Loucy (cell line): ENCODE data around the gene SCYL2.

Source experiments
- H2AFZ ChIP-seq: fragments of 200-600 bp; sonication (generic); 2 replicates; pipeline ENCODE4 v1.6.0; 2016; ENCODE audit warnings: antibody characterized with exemption, mild to moderate bottlenecking, low read length, moderate library complexity
- H3F3A ChIP-seq: fragments of 200-600 bp; 2 replicates; pipeline ENCODE4 v1.6.0; 2016; ENCODE audit warnings: antibody characterized with exemption, low read depth, mild to moderate bottlenecking
- H3K27me3 ChIP-seq: fragments of 200-600 bp; sonication (generic); 2 replicates; pipeline ENCODE4 v1.6.1; 2014; ENCODE audit warnings: low read length, mild to moderate bottlenecking; ENCODE audit not compliant: insufficient read depth, poor library complexity, severe bottlenecking
- H3K36me3 ChIP-seq: fragments of 200-600 bp; sonication (generic); 2 replicates; pipeline ENCODE4 v1.6.1; 2016; ENCODE audit warnings: low read length; ENCODE audit not compliant: insufficient read depth
- H3K4me1 ChIP-seq: fragments of 200-600 bp; sonication (generic); 2 replicates; pipeline ENCODE4 v1.5.1; 2014; ENCODE audit warnings: low read length, mild to moderate bottlenecking; ENCODE audit not compliant: insufficient read depth, poor library complexity, severe bottlenecking
- H3K4me2 ChIP-seq: fragments of 200-600 bp; sonication (generic); 2 replicates; pipeline ENCODE4 v1.6.0; 2014; ENCODE audit warnings: antibody characterized with exemption, low read length, low read depth, mild to moderate bottlenecking; ENCODE audit not compliant: poor library complexity, severe bottlenecking
- H3K4me3 ChIP-seq: fragments of 200-600 bp; sonication (generic); 2 replicates; pipeline ENCODE4 v1.5.1; 2014; ENCODE audit warnings: low read length, mild to moderate bottlenecking, mixed read lengths; ENCODE audit not compliant: poor library complexity, severe bottlenecking
- H3K79me2 ChIP-seq: fragments of 200-600 bp; sonication (generic); 2 replicates; pipeline ENCODE4 v1.6.1; 2014; ENCODE audit warnings: low read length; ENCODE audit not compliant: insufficient read depth
- H3K9ac ChIP-seq: fragments of 200-600 bp; sonication (generic); 2 replicates; pipeline ENCODE4 v1.6.0; 2014; ENCODE audit warnings: mild to moderate bottlenecking, low read depth, low read length, moderate library complexity; ENCODE audit not compliant: poor library complexity, severe bottlenecking
- H3K9me2 ChIP-seq: fragments of 200-600 bp; sonication (generic); replicated peaks from 2 replicates; pipeline ENCODE4 v1.6.1; 2016; ENCODE audit warnings: low read depth, low read length, mixed read lengths
- H3K9me3 ChIP-seq: fragments of 200-600 bp; sonication (generic); 2 replicates; pipeline ENCODE4 v1.6.1; 2014; ENCODE audit warnings: mild to moderate bottlenecking, antibody characterized with exemption, low read length, low read depth; ENCODE audit not compliant: insufficient read depth
- H4K20me1 ChIP-seq: fragments of 200-600 bp; sonication (generic); 2 replicates; pipeline ENCODE4 v1.6.0; 2014; ENCODE audit warnings: antibody characterized with exemption, low read length, mild to moderate bottlenecking; ENCODE audit not compliant: insufficient read depth, poor library complexity, severe bottlenecking
- EZH2phosphoT487 ChIP-seq: fragments of 200-600 bp; IDR thresholded peaks from 2 replicates; pipeline ENCODE4 v1.6.1; 2018; ENCODE audit warnings: antibody characterized with exemption, mild to moderate bottlenecking, moderate library complexity, borderline replicate concordance
- TF ChIP-seq, protein P1 (sequence below): fragments of 200-600 bp; sonication (generic); conservative IDR thresholded peaks from 2 replicates; pipeline ENCODE4 v1.5.1; 2014; ENCODE audit warnings: mild to moderate bottlenecking, antibody characterized with exemption, low read length

Gene SCYL2

GRCh38 chr12:100317371-100317770, 50.4 kb downstream of the SCYL2 start:
- Histone ChIP-seq H3K4me1 (no peaks in the 10 kb centered on the region), H3K79me2 (no peaks in the 10 kb centered on the region), H3K4me3 (no peak overlapping the region), H4K20me1 (no peaks in the 10 kb centered on the region), H3F3A (no peaks in the 10 kb centered on the region), H3K4me2 (no peak overlapping the region), H3K27me3 (no peaks in the 10 kb centered on the region), H2AFZ (no peak overlapping the region), H3K9me2 (no peaks in the 10 kb centered on the region), H3K36me3 (peaks cover 47% of the 10 kb centered on the region; the same call in 1 of the 2 replicates), H3K9ac (no peak overlapping the region), H3K9me3 (no peaks in the 10 kb centered on the region)
- TF ChIP-seq, protein P1, sequence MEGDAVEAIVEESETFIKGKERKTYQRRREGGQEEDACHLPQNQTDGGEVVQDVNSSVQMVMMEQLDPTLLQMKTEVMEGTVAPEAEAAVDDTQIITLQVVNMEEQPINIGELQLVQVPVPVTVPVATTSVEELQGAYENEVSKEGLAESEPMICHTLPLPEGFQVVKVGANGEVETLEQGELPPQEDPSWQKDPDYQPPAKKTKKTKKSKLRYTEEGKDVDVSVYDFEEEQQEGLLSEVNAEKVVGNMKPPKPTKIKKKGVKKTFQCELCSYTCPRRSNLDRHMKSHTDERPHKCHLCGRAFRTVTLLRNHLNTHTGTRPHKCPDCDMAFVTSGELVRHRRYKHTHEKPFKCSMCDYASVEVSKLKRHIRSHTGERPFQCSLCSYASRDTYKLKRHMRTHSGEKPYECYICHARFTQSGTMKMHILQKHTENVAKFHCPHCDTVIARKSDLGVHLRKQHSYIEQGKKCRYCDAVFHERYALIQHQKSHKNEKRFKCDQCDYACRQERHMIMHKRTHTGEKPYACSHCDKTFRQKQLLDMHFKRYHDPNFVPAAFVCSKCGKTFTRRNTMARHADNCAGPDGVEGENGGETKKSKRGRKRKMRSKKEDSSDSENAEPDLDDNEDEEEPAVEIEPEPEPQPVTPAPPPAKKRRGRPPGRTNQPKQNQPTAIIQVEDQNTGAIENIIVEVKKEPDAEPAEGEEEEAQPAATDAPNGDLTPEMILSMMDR, result no peak
- TF ChIP-seq EZH2phosphoT487, result no peak

- no peaks in the 10 kb centered on the region for H4K20me1 ChIP-seq
- H3K4me2 ChIP-seq, result no peak overlapping the region
- no peaks in the 10 kb centered on the region for H3K27me3 ChIP-seq
- no peak overlapping the region for H3K9ac ChIP-seq
- no peak for TF ChIP-seq EZH2phosphoT487
- TF ChIP-seq, protein P1, result no peak
- peaks cover 58% of the 10 kb centered on the region for H3K36me3 ChIP-seq
- no peak overlapping the region for H3K4me3 ChIP-seq
- no peak overlapping the region for H2AFZ ChIP-seq
- no peaks in the 10 kb centered on the region for H3F3A ChIP-seq
- no peaks in the 10 kb centered on the region for H3K4me1 ChIP-seq
- H3K79me2 ChIP-seq, result no peaks in the 10 kb centered on the region
- no peaks in the 10 kb centered on the region for H3K9me3 ChIP-seq
- no peaks in the 10 kb centered on the region for H3K9me2 ChIP-seq
Observed at GRCh38 chr12:100324498-100324897, 57.5 kb downstream of the SCYL2 start.

DNA sequence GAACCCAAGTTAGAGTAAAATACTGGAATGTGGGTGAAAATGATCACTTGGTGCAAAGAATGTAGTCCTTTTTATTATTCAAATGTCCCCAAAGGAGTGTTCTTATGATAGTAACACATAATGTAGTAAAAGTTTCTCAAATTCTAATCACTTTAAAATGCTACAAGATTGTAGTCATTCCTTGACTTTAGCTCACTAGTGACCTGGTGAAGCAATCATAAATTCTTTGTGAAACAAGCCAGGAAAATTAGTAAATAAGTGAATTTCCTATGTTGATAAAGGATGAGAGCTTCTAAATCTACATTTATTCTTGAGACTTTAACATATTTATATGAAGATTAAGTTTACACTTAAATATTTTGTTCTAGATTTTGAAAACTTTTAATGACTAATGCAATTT, 59.2 kb downstream of the SCYL2 start:
- no peak for TF ChIP-seq EZH2phosphoT487
- TF ChIP-seq, protein P1, result no peak
- Histone ChIP-seq H3K27me3 (no peaks in the 10 kb centered on the region), H2AFZ (no peak overlapping the region), H3K4me1 (no peaks in the 10 kb centered on the region), H4K20me1 (no peaks in the 10 kb centered on the region), H3K36me3 (peaks cover 69% of the 10 kb centered on the region), H3F3A (no peaks in the 10 kb centered on the region), H3K4me3 (no peak overlapping the region), H3K9ac (no peak overlapping the region), H3K9me3 (no peaks in the 10 kb centered on the region), H3K9me2 (no peaks in the 10 kb centered on the region), H3K79me2 (no peaks in the 10 kb centered on the region), H3K4me2 (no peak overlapping the region)
